Stimulated activated naive CD8-positive, alpha-beta T cell treated with anti-CD3 and anti-CD28 coated beads, Interleukin-15, Interleukin-2, amounts not matched to agents 100 ng/mL and 50 ng/mL, for 24 hours (primary cell): ENCODE measurements around the gene FHIT.
A peak's percentile ranks its signal among the peaks of the same experiment; 100 is the strongest.
"Not testable (repeated sequence)": the region's sequence is repeated elsewhere in the genome, so short reads cannot be mapped to it uniquely, and the experiment has no call there.

Experiments used
- H3K27ac Mint-ChIP-seq: one replicate; pipeline ENCODE4 v1.8.0; 2021; ENCODE audit warnings: mild to moderate bottlenecking, mixed read lengths
- H3K27me3 Mint-ChIP-seq: one replicate; pipeline ENCODE4 v1.8.0; 2021; ENCODE audit warnings: mixed read lengths
- H3K36me3 Mint-ChIP-seq: one replicate; pipeline ENCODE4 v1.8.0; 2021; ENCODE audit warnings: low read depth, mixed read lengths
- H3K4me1 Mint-ChIP-seq: one replicate; pipeline ENCODE4 v1.8.0; 2021; ENCODE audit warnings: low read depth, mixed read lengths
- H3K4me3 Mint-ChIP-seq: one replicate; pipeline ENCODE4 v1.8.0; 2021; ENCODE audit warnings: mild to moderate bottlenecking, mixed read lengths
- H3K9me3 Mint-ChIP-seq: one replicate; pipeline ENCODE4 v1.8.0; 2021; ENCODE audit warnings: mixed read lengths

FHIT gene

DNA sequence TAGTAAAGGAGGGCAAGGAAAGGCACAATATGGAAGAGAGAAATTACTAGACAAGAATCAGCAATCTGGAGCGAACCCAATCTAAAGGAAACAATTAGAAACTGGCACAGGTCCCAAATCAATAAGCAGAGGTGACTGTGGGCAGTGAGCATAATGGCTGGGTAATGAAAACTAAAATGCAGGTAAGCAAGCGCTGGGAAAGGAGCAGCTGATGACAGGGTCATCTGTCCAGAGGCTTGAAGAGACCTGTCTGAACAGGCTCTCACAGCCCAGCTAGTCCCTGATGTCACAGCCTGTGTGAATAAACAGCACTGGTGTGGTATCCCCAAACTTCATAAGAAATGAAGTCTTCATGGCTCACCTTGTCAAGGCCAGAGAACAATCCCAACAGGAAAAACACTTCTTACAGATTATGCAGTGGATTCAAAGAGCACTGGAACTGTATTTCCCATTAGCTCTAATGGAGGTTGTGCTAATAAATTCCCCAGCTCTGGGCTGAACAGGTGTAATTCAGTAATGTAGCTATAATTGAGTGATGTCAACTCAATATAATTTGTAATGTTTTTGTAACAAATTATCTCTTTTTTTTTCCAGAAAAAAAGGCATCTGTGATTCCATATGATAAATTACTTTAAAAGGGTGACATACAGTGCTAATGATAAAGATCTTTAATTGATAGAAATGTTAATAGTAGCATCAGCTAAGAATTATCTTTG is 197.3 kb downstream of the FHIT start:
- H3K4me1 Mint-ChIP-seq = no peaks in the 10 kb centered on the region
- H3K27me3 Mint-ChIP-seq = no peaks in the 10 kb centered on the region
- H3K36me3 Mint-ChIP-seq = no peaks in the 10 kb centered on the region
- no peak overlapping the region for H3K27ac Mint-ChIP-seq
- no peak overlapping the region for H3K4me3 Mint-ChIP-seq
- no peaks in the 10 kb centered on the region for H3K9me3 Mint-ChIP-seq

DNA sequence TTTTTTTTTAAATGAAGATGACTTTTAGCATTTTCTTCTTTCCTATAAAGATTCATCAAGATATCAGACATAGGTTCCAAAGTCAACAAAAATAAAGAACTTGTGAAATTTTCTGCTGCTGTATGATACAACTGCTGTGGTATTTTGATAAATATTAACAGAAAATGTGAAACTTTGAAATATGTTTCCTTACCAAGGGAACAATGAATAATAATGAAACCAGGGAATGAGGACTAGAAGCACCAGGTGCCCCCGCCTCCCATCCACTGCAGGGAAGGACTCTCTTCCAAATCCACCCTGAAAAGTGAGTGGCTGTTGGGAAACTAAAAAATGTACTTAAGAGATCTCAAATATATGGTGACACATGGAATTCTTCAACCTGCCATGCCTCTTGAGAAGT is 198.4 kb downstream of the FHIT start:
- no peaks in the 10 kb centered on the region for H3K9me3 Mint-ChIP-seq
- H3K36me3 Mint-ChIP-seq = no peaks in the 10 kb centered on the region
- no peaks in the 10 kb centered on the region for H3K27me3 Mint-ChIP-seq
- no peak overlapping the region for H3K27ac Mint-ChIP-seq
- H3K4me1 Mint-ChIP-seq = no peaks in the 10 kb centered on the region
- H3K4me3 Mint-ChIP-seq = no peak overlapping the region

DNA sequence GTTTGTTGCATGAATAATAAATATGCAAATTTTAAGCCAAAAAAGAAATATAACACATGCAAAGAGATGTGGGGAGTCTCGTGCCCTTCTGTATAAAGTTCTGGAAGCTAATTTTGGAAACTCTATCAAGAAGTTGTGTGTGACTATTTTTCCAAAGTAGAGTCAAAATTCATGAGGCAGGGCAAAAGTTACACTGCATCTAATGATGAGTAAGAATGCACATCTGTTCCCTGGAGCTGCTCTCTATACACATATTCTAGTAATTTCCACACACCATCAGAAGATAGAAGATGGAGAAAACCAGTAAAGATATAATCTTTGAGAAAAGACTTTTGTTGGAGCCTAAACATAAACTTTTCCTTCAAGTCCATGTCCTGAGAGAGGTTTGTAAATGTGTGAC is 199.6 kb downstream of the FHIT start:
- H3K9me3 Mint-ChIP-seq = peaks cover 6% of the 10 kb centered on the region
- no peaks in the 10 kb centered on the region for H3K4me1 Mint-ChIP-seq
- H3K27me3 Mint-ChIP-seq = no peaks in the 10 kb centered on the region
- no peak overlapping the region for H3K27ac Mint-ChIP-seq
- H3K4me3 Mint-ChIP-seq = no peak overlapping the region
- H3K36me3 Mint-ChIP-seq = no peaks in the 10 kb centered on the region

DNA sequence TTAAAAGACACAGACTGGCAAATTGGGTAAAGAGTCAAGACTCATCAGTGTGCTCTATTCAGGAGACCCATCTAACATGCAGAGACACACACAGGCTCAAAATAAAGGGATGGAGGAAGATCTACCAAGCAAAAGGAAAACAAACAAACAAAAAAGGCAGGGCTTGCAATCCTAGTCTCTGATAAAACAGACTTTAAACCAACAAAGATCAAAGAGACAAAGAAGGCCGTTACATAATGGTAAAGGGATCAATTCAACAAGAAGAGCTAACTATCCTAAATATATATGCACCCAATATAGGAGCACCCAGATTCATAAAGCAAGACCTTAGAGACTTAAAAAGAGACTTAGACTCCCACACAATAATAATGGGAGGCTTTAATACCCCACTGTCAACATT is 206.1 kb downstream of the FHIT start:
- H3K9me3 Mint-ChIP-seq = peaks cover 16% of the 10 kb centered on the region

DNA sequence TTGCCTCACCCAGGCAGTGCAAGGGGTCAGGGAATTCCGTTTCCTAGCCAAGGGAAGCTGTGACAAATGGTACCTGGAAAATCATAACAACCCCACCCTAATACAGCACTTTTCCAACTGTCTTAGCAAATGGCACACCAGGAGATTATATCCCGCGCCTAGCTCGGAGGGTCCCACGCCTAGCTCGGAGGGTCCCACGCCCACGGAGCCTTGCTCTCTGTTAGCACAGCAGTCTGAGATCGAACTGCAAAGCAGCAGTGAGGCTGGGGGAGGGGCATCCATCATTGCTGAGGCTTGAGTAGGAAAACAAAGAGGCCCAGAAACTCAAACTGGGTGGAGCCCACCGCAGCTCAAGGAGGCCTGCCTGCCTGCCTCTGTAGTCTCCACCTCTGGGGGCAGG is 208.1 kb downstream of the FHIT start:
- H3K27me3 Mint-ChIP-seq = no peaks in the 10 kb centered on the region
- H3K4me3 Mint-ChIP-seq = no peak overlapping the region
- H3K9me3 Mint-ChIP-seq = peaks cover 22% of the 10 kb centered on the region
- H3K36me3 Mint-ChIP-seq = peaks cover 20% of the 10 kb centered on the region
- no peaks in the 10 kb centered on the region for H3K4me1 Mint-ChIP-seq
- no peak overlapping the region for H3K27ac Mint-ChIP-seq

More for the DNA sequence above, 206.1 kb downstream of the FHIT start:
- H3K4me3 Mint-ChIP-seq, H3K27me3 Mint-ChIP-seq, H3K4me1 Mint-ChIP-seq, H3K27ac Mint-ChIP-seq: not testable (repeated sequence)
- H3K36me3 Mint-ChIP-seq = peaks cover 11% of the 10 kb centered on the region

DNA sequence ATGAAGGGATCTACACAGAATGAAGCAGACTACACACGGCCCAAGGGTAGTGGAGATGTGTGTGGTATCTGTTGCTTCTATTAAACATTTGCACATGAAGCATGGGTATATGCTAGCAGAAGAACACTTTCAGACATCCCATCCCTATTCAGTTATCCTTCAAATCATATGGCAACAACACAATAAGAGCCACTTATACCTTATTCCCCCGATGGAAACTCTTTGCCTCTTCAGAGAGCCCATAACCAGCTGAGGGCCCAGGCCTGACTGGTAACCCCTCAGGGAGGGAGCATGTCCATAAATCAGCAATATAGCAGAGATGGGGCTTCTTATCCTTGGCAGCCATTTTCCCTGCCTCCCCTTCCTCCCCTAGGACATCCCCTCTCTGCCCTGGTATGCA is 210.6 kb downstream of the FHIT start:
- no peaks in the 10 kb centered on the region for H3K4me1 Mint-ChIP-seq
- H3K9me3 Mint-ChIP-seq = peaks cover 16% of the 10 kb centered on the region
- H3K4me3 Mint-ChIP-seq = no peak overlapping the region
- H3K27me3 Mint-ChIP-seq = no peaks in the 10 kb centered on the region
- H3K27ac Mint-ChIP-seq = no peak overlapping the region
- H3K36me3 Mint-ChIP-seq = peaks cover 25% of the 10 kb centered on the region

DNA sequence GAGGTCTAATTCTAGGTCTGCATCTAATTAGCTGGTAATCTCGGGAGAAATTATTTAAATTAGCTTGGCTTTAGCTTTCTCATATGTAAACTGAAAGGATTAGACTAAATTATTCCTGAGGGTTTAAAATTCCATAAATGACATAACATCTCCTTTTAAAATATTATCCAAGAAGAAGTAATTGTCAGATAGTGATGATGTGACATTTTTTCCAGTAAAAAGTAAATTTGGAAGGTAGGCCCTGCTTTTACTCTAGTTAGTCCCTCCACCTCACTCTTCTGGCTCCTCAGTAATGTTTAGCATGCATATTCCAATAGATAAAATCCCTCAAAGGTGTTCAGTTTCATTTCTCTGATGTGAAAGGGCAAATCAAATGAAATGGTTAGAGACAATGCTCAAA is 215.7 kb downstream of the FHIT start:
- peaks cover 14% of the 10 kb centered on the region for H3K36me3 Mint-ChIP-seq
- peaks cover 19% of the 10 kb centered on the region for H3K9me3 Mint-ChIP-seq
- no peaks in the 10 kb centered on the region for H3K27me3 Mint-ChIP-seq
- no peak overlapping the region for H3K4me3 Mint-ChIP-seq
- no peak overlapping the region for H3K27ac Mint-ChIP-seq
- no peaks in the 10 kb centered on the region for H3K4me1 Mint-ChIP-seq

DNA sequence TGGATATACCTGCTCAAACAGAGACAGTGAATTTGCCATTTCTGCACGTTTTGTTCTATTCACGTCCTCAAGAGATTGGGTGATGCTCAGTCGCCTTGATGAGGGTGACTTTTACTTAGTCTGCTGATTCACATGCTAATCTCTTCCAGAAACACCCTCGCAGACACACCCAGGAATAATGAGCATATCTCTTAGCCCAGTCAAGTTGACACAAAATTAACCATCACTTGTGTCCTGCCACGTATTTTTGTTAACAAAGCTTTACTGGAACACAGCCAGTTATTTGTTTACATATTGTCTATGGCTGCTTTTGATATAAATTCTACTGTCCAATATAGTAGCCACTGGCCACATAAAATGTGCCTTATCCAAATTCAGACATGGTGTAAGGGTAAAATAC is 218.3 kb downstream of the FHIT start:
- Mint-ChIP-seq H3K27ac (no peak overlapping the region), H3K27me3 (no peaks in the 10 kb centered on the region), H3K4me1 (no peaks in the 10 kb centered on the region), H3K9me3 (peaks cover 18% of the 10 kb centered on the region), H3K4me3 (no peak overlapping the region), H3K36me3 (peaks cover 3% of the 10 kb centered on the region)

DNA sequence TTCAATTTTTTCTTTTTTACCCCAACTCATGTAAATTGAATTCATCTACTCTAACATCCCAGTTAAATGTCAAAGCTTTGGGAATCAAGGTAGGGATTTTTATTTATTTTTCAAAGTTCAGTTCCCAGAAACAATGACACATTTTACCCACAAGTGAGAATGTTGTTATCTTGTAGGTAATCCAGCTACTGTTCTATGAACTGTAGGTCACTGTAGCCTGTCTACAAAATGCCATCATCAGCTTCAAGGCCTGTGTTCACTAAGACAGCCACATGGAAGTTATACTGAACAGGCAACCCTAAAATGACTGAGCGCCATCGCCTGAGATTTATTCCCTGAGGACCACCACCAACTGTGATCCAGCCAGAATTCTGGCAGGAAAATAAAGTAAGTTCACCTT is 219.7 kb downstream of the FHIT start:
- H3K4me1 Mint-ChIP-seq = no peaks in the 10 kb centered on the region
- H3K36me3 Mint-ChIP-seq = no peaks in the 10 kb centered on the region
- H3K27ac Mint-ChIP-seq = no peak overlapping the region
- peaks cover 18% of the 10 kb centered on the region for H3K9me3 Mint-ChIP-seq
- H3K27me3 Mint-ChIP-seq = no peaks in the 10 kb centered on the region
- H3K4me3 Mint-ChIP-seq = no peak overlapping the region

DNA sequence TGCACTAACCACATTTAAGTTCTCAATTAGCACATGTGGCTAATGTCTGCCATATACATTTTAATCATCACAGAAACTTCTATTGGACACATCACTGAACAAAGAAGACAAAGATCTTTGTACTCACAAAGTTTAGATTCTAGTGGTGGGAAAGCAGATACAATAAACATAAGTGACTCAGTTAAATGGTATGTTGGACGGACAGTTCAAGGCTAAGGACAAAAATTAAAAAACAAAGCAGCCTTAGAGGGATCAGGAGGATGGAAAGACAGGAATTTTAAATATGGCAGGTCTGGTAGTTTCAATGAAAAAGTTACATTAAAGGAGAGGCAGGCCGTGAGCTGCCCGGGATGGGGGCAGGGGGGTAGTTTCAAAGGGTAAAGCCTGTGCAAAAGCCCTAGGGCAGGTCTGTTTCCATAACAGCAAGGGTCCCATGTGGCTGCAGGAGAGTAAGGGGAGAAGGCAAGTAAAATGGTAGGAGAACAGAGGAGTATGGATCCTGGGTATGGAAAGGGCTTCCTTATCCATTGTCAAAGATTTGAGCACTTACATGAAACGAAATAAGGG is 220.7 kb downstream of the FHIT start:
- Mint-ChIP-seq H3K27me3 (no peaks in the 10 kb centered on the region), H3K4me1 (no peaks in the 10 kb centered on the region), H3K27ac (no peak overlapping the region)

DNA sequence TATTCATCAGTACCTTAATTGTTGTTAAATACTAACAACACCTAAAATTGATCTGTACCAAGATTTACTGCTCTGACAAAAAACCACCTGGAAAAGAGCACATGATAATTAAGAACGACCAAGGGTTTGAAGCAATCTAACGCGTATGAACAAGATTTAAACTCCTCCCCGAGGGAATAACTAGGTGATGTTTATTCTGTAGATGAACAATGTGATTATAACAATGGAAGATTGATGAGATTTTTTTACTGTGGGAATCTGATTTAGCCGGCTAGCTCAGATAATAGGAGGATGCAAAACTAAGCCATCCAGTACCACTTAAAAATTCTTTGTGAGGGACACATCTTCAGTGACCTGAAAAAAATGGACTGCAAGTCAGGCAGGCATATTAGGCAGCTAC is 222.1 kb downstream of the FHIT start:
- no peak overlapping the region for H3K4me3 Mint-ChIP-seq
- no peaks in the 10 kb centered on the region for H3K36me3 Mint-ChIP-seq
- no peaks in the 10 kb centered on the region for H3K4me1 Mint-ChIP-seq

More for the DNA sequence above, 220.7 kb downstream of the FHIT start:
- Mint-ChIP-seq H3K4me3 (no peak overlapping the region), H3K9me3 (peaks cover 18% of the 10 kb centered on the region), H3K36me3 (no peaks in the 10 kb centered on the region)

DNA sequence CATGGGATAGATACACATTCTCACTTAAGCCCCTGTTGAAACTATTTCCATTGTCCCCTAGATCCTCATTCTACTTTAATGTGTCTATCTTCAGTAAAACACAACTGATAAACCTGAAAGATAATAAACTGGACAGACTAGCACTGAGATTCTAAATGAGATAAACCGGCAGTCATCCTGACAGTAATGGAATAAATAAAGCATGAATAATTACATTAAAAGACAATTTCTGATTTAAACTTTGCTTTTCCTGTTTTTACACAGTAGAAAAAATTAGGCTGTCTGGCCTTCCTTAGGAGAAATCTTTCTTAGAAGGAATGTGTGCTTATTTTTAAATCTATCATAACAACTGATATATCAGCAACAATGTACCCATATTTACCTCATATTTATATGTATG is 232.4 kb downstream of the FHIT start:
- no peaks in the 10 kb centered on the region for H3K4me1 Mint-ChIP-seq
- H3K4me3 Mint-ChIP-seq = no peak overlapping the region
- peaks cover 22% of the 10 kb centered on the region for H3K9me3 Mint-ChIP-seq
- peaks cover 19% of the 10 kb centered on the region for H3K36me3 Mint-ChIP-seq
- no peak overlapping the region for H3K27ac Mint-ChIP-seq
- no peaks in the 10 kb centered on the region for H3K27me3 Mint-ChIP-seq

More for the DNA sequence above, 222.1 kb downstream of the FHIT start:
- peaks cover 13% of the 10 kb centered on the region for H3K9me3 Mint-ChIP-seq
- no peaks in the 10 kb centered on the region for H3K27me3 Mint-ChIP-seq
- H3K27ac Mint-ChIP-seq = no peak overlapping the region

DNA sequence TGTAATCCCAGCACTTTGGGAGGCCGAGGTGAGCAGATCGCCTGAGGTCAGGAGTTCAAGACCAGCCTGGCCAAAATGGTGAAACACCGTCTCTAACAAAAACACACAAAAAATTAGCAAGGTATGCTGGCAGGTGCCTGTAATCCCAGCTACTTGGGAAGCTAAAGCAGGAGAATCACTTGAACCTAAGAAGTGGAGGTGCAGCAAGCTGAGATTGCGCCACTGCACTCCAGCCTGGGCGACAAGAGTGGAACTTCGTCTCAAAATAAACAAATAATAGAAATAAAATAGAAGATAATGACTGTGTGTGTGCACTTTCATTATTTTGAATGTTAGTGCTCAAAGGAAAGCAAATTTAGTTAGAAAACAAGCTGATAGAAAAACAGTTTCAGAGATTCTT is 234.2 kb downstream of the FHIT start:
- H3K27ac Mint-ChIP-seq, H3K4me1 Mint-ChIP-seq, H3K4me3 Mint-ChIP-seq, H3K27me3 Mint-ChIP-seq: not testable (repeated sequence)
- Mint-ChIP-seq H3K9me3 (peaks cover 18% of the 10 kb centered on the region), H3K36me3 (peaks cover 18% of the 10 kb centered on the region)

DNA sequence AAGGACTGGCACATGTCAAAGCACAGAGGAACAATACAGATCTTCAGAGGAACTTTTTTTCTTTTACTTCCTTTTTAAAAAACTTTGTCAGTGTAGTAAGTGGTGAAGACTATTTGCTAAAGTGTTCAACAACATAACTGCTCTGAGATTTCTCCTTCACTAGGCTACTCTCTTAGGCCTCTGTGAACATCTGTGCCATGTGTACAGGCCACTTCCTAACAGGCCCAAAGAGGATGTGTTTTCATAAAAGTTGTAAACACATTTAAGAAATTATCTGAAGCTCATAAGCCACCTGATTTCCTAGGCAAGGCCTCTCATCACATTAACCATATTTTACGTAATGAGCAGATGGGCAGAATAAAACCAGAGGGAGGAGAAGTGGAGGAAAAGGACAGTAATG is 235.4 kb downstream of the FHIT start:
- H3K27me3 Mint-ChIP-seq = no peaks in the 10 kb centered on the region
- H3K27ac Mint-ChIP-seq = no peak overlapping the region
- no peaks in the 10 kb centered on the region for H3K4me1 Mint-ChIP-seq
- H3K36me3 Mint-ChIP-seq = peaks cover 10% of the 10 kb centered on the region
- H3K4me3 Mint-ChIP-seq = no peak overlapping the region
- H3K9me3 Mint-ChIP-seq = peaks cover 10% of the 10 kb centered on the region

DNA sequence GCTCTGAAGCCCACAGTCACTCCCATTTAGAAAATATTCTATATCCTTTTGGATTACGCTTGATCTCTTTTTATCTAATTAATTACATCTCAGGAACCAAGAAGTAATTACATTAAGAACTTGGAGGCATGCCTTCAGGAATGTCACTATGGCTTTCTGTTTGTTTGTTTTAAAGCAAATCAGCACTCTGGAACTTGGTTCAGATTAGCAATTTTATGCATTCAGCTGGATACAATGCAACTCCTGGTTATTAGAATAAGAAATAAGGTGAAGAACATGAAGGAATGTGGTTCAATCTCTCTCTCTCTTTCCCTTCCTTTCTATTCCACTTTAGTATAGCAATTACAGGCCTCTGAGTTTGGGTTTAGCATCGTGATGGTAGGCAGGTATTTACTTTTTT is 235.8 kb downstream of the FHIT start:
- H3K4me3 Mint-ChIP-seq = no peak overlapping the region
- no peaks in the 10 kb centered on the region for H3K4me1 Mint-ChIP-seq
- no peak overlapping the region for H3K27ac Mint-ChIP-seq
- H3K9me3 Mint-ChIP-seq = peaks cover 5% of the 10 kb centered on the region
- no peaks in the 10 kb centered on the region for H3K27me3 Mint-ChIP-seq
- H3K36me3 Mint-ChIP-seq = peaks cover 5% of the 10 kb centered on the region

DNA sequence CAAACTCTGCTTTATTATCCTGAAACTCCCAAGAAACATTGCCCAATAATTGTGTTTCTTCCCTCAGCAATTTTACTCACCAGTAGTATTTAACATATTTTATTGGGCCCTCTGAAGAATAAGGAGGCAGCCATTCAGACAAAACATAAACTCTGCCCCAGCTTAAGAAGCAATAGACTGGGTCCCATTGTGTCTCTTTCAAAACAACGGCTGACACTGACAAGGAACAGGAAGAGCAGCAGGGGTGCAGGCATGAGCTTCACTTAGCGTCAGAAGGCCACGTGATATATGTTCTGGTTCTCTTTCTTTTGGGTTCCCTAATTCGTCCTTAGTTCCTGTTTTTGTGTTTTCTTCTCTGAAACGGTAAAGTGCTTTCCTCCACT is 242.3 kb downstream of the FHIT start:
- Mint-ChIP-seq H3K9me3 (no peaks in the 10 kb centered on the region), H3K36me3 (peaks cover 4% of the 10 kb centered on the region), H3K4me3 (peak overlapping the region; percentile 23), H3K4me1 (no peaks in the 10 kb centered on the region), H3K27me3 (no peaks in the 10 kb centered on the region), H3K27ac (peak overlapping the region; percentile 40)
